ENCODE results near the gene EFNB1. TPM values are rescaled to one million over a fixed set of nuclear protein-coding genes. Genes with fewer than 3 reads are reported as not detected.
A peak's percentile ranks its signal among the peaks of the same experiment; 100 is the strongest.

EFNB1 gene
- total and polyA plus RNA-seq, 8 donors = 2.4 to 13.3 (median 5.5) TPM

DNA sequence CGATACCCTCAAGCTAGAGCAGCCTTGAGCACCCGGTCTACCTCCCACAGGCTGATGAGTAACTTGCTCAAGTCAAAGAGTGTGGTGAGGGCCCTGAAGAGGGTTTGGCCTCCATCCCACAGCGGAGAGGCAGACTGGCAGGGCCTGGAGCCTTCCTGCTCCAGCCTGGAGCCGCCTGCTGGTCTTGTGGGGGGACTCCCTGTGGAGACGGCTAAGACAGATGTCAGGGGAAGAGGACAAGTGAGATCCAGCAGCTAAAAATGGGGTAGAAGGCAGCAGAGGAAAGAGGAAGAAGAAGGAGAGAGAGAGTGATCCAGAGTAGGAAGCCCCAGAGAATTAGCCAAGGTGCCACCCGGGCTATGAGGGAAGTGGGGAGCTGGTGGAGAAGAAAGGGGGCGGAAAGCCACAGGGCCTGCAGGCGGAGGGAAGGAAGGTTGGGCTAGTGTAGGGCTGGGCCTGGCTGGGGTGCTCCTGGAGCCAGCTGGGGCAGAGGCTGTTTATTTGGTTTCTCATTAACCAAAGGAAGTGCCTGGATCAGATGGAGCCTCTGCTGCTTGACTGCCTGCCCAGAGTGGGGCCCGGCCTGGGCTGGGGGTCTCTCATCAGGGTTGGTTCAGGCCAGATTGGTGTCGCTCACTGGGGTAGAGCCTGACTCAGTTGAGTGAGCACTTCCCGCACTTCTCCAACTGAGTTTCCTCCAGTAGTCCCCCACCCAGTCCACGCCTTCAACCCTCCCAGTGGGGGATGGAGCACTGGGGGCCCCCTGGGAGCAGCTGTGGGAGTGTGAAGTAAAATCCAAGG, 14.2 kb downstream of the EFNB1 start:
- no peak for FAIRE-seq
- H3K4me3 ChIP-seq = no peak overlapping the region
- no peaks in the 10 kb centered on the region for H3K36me3 ChIP-seq
- 75 to 82% methylated on average over 12 of the region's 12 CpGs for WGBS, 2 donors
- intact Hi-C loops (cut with DNase I) = no loop called here
- peaks cover 0 to 6% (median 0%) of the 10 kb centered on the region in 3 donors for H3K4me1 ChIP-seq
- H3K27ac ChIP-seq = no peak overlapping the region
- H3K27me3 ChIP-seq = no peaks in the 10 kb centered on the region
- no peak for DNase-seq
- TF ChIP-seq, protein P1, sequence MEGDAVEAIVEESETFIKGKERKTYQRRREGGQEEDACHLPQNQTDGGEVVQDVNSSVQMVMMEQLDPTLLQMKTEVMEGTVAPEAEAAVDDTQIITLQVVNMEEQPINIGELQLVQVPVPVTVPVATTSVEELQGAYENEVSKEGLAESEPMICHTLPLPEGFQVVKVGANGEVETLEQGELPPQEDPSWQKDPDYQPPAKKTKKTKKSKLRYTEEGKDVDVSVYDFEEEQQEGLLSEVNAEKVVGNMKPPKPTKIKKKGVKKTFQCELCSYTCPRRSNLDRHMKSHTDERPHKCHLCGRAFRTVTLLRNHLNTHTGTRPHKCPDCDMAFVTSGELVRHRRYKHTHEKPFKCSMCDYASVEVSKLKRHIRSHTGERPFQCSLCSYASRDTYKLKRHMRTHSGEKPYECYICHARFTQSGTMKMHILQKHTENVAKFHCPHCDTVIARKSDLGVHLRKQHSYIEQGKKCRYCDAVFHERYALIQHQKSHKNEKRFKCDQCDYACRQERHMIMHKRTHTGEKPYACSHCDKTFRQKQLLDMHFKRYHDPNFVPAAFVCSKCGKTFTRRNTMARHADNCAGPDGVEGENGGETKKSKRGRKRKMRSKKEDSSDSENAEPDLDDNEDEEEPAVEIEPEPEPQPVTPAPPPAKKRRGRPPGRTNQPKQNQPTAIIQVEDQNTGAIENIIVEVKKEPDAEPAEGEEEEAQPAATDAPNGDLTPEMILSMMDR (IDR thresholded peaks at IDR 0.05) = no peak
- peak in 3 of 4 donors; percentile 46 to 71 (median 57) for ATAC-seq
- H3K9me3 ChIP-seq = no peaks in the 10 kb centered on the region

DNA sequence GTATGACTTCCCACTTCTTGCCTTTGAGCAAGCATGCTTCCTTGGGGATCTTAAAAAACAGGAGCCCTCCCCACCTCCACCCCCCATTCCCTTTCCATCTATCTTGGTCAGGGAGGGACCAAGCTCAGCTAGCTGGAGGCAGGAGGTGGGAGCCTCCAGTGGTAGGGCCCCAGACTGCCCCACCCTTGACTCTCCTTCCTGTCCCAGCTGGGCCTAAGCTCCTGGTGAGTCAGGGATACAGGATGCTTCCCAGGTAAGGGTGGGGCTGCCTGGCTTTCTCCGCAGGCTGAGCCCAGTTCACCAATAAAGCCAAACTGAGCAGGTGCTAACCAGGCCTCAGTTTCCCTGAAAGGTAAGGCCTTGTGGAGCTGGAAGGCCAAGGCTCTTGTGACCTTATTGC, 15.2 kb downstream of the EFNB1 start:
- no peak overlapping the region for H3K4me3 ChIP-seq
- H3K27me3 ChIP-seq = no peaks in the 10 kb centered on the region
- H3K27ac ChIP-seq = no peak overlapping the region
- TF ChIP-seq, protein P1 (IDR thresholded peaks at IDR 0.05) = no peak
- no peak for FAIRE-seq
- no peak for DNase-seq
- no peak for ATAC-seq
- H3K4me1 ChIP-seq = peaks cover 0 to 6% (median 0%) of the 10 kb centered on the region in 3 donors
- H3K36me3 ChIP-seq = no peaks in the 10 kb centered on the region
- WGBS, 2 donors = 89 to 94% methylated on average over 1 of the region's 1 CpG
- no peaks in the 10 kb centered on the region for H3K9me3 ChIP-seq
- intact Hi-C loops (cut with DNase I) = no loop called here

DNA sequence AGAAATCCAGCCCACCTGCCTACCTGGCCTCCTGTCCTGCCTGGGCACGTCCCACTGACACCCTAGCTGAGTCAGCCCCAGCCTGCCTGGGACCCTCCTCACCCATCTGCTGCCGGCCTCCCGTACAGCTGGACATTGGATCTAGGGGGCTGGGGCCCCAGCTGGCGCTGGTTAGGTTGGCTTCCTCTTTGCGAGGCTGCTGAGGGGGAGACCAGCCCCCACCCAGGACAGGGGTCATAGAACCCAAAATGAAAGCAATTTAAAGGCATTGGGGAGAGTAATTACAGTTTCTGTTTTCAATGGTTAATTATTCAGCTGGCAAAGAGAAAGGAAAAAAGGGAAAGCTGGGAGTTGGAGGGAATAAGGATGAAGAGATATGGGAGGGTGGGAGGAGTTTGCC, 15.8 kb downstream of the EFNB1 start:
- Histone ChIP-seq H3K27me3 (no peaks in the 10 kb centered on the region), H3K36me3 (no peaks in the 10 kb centered on the region), H3K4me3 (no peak overlapping the region), H3K9me3 (no peaks in the 10 kb centered on the region), H3K27ac (no peak overlapping the region), H3K4me1 (peaks cover 0 to 6% (median 0%) of the 10 kb centered on the region in 3 donors)
- intact Hi-C loops (cut with DNase I) = no loop called here
- 92% methylated on average over 5 of the region's 5 CpGs for WGBS, 2 donors
- ATAC-seq (no peak), DNase-seq (no peak), FAIRE-seq (no peak)
- TF ChIP-seq, protein P1 (IDR thresholded peaks at IDR 0.05) = no peak

DNA sequence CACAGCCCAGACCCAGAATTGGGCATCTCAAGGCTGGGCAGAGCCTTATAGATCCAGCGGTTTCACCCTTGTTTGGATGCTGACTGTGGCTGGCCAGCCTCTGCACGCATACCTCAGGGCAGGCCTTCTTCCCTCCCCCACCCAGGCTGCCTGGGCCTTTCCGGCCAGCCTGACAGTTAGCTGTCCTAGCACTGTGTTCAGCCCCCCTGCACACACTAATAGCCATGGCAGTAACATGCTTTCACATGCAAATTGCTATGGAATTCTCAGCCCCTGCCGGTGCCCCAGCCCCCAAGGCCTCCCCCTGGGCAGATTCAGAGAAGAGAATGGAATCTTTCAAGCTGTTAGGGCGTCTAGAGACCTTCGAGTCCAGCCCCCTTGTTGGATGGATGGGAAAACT, 17.7 kb downstream of the EFNB1 start:
- Histone ChIP-seq H3K36me3 (no peaks in the 10 kb centered on the region), H3K4me1 (peaks cover 0 to 6% (median 0%) of the 10 kb centered on the region in 3 donors), H3K27ac (no peak overlapping the region), H3K9me3 (no peaks in the 10 kb centered on the region), H3K4me3 (no peak overlapping the region), H3K27me3 (no peaks in the 10 kb centered on the region)
- DNase-seq (no peak), ATAC-seq (no peak), FAIRE-seq (no peak)
- intact Hi-C loops (cut with DNase I) = no loop called here
- 63 to 78% methylated on average over 5 to 6 of the region's 6 CpGs for WGBS, 2 donors
- TF ChIP-seq, protein P1 (IDR thresholded peaks at IDR 0.05) = no peak

DNA sequence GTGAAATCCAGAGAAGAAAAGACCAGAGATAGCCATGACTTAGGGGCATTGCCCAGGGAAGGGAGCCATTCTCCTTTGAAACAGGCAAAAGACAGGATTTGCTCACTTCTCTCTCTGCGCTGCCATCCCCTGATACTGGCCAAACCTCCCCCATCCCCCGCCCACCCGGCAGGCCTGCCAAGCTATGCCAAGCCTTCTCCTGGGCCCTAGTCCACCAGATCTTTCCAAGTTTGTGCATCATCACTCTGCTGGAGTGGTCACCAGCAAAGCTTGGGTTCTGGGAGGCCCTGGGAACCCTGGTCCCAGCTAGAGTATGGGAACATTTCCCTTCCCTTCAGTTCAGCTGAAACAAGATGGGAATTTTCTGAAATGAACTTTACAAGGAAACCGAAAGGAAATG, 18.4 kb downstream of the EFNB1 start:
- intact Hi-C loops (cut with DNase I) = no loop called here
- FAIRE-seq = no peak

More for the DNA sequence above, 18.4 kb downstream of the EFNB1 start:
- H3K9me3 ChIP-seq = no peaks in the 10 kb centered on the region
- H3K27me3 ChIP-seq = no peaks in the 10 kb centered on the region
- 74 to 86% methylated on average over 4 of the region's 4 CpGs for WGBS, 2 donors
- no peaks in the 10 kb centered on the region for H3K36me3 ChIP-seq
- DNase-seq = no peak
- TF ChIP-seq, protein P1 (IDR thresholded peaks at IDR 0.05) = no peak
- H3K4me3 ChIP-seq = no peak overlapping the region
- H3K4me1 ChIP-seq = peaks cover 0 to 6% (median 0%) of the 10 kb centered on the region in 3 donors
- no peak overlapping the region for H3K27ac ChIP-seq
- no peak for ATAC-seq
